ENCODE results near the gene COL23A1.

COL23A1 gene

DNA sequence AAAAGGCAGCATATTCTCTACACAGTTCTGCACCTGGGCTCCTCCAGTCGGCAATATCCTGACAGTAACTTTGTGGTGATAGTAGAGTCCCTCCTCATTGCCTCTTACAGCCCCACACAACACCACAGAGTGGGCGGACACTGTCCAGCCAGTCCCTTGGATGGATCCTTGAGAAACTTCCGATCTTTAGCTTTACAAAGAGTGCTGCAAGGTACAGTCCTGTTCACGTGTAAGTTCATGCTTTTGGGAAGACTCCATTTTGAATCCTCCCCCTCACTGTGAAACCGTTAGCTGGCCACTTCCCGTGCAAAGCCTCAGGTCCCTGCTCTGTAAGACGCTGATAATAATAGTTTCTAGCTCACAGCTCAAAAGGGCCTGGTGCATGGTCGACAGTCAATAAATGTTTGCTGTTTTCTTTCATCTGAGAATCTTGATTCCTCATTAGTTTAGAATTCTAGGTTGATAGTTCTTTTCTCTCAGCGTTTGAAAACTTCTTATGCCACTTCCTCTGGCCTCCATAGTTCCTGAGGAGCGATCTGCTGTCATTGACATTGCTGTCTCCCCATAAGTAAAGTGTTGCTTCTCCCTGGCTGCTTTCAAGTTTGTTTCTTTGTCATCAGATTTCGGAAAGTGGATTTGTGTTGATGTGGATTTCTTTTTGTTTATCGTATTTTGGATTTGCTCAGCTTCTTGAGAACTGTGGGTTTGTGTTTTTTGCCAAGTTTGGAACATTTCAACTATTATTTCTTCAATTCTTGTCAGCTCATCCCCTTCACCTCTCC lies 82.9 kb downstream of the COL23A1 start:
- in situ Hi-C loops (cut with MboI; ENCODE audit: low sequenced_read_pairs, unreplicated experiment), result no loop called here
- TF ChIP-seq, protein P1, sequence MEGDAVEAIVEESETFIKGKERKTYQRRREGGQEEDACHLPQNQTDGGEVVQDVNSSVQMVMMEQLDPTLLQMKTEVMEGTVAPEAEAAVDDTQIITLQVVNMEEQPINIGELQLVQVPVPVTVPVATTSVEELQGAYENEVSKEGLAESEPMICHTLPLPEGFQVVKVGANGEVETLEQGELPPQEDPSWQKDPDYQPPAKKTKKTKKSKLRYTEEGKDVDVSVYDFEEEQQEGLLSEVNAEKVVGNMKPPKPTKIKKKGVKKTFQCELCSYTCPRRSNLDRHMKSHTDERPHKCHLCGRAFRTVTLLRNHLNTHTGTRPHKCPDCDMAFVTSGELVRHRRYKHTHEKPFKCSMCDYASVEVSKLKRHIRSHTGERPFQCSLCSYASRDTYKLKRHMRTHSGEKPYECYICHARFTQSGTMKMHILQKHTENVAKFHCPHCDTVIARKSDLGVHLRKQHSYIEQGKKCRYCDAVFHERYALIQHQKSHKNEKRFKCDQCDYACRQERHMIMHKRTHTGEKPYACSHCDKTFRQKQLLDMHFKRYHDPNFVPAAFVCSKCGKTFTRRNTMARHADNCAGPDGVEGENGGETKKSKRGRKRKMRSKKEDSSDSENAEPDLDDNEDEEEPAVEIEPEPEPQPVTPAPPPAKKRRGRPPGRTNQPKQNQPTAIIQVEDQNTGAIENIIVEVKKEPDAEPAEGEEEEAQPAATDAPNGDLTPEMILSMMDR (IDR thresholded peaks at IDR 0.05; ENCODE audit: borderline replicate concordance, control extremely low read depth, extremely low read depth, insufficient read depth, missing control alignments), result no peak
- DNase-seq (ENCODE audit: low spot score), result no peak

DNA sequence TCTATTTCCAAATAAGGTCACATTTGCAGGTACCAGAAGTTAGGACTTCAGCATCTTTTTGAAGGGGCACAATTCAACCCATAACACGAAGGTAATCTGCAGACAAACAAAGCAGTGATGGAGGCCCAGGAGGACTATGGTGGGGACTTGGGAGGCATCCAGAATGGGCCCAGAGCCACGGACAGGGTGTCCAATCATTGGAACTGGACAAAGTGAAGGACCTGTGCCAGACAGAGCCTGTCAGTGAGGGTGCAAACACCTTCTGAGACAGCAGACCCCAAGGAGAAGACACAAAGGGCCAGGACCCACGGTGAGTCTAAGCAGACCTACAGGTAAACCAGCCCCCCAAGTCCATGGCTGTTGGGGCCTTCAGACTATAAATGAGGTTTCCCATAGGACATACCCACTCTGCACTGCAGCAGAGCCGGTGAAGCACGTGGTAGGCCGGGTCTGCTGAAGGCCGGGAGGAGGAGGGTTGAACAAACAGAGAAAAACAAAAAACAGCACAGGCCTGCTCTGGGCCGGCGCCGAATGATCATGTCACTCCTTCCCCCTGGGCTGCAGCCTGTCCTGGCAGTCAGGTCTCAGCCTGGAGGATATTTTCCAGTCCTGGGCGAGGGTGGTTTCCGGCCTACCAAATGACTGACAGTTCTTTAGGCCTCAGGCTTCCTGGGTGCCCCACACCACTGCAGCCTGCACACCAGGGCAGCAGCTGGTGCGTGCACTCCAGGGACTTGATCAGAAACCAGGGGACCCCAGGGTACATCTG lies 84.4 kb downstream of the COL23A1 start:
- TF ChIP-seq, protein P1 (IDR thresholded peaks at IDR 0.05; ENCODE audit: borderline replicate concordance, control extremely low read depth, extremely low read depth, insufficient read depth, missing control alignments), result no peak
- in situ Hi-C loops (cut with MboI; ENCODE audit: low sequenced_read_pairs, unreplicated experiment), result no loop called here
- DNase-seq (ENCODE audit: low spot score), result no peak

DNA sequence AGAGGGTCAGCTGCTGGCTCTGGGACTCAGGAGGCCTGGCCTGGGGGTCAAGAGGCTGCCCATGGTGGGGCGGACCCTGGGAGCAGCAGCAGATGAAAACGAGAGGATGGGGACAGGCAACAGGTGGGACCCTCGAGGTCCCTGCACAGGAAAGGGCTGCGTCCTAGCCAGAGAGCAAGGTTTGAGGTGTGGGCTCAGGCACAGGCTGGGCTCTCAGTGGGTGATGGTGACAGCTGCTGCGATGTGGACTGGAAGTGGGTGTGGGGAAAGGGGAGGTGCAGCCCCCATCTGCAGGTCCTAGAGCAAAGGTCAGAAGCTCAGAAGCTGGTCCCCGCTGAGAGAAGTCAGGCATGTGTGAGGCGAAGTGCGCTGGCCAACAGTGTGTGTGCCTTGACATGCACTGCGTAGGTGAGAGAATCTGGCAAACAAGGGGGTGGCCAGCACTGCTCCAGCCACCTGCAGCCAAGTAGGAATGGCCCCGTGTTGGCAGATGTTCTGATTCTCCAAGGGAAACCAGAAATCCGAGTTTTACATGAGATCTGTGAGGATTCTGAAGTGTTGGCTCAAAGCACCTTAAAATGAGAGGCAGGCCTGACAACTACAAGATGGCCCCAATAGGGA lies 85.7 kb downstream of the COL23A1 start:
- no peak for DNase-seq (ENCODE audit: low spot score)
- in situ Hi-C loops (cut with MboI; ENCODE audit: low sequenced_read_pairs, unreplicated experiment), result no loop called here
- TF ChIP-seq, protein P1 (IDR thresholded peaks at IDR 0.05; ENCODE audit: borderline replicate concordance, control extremely low read depth, extremely low read depth, insufficient read depth, missing control alignments), result no peak

DNA sequence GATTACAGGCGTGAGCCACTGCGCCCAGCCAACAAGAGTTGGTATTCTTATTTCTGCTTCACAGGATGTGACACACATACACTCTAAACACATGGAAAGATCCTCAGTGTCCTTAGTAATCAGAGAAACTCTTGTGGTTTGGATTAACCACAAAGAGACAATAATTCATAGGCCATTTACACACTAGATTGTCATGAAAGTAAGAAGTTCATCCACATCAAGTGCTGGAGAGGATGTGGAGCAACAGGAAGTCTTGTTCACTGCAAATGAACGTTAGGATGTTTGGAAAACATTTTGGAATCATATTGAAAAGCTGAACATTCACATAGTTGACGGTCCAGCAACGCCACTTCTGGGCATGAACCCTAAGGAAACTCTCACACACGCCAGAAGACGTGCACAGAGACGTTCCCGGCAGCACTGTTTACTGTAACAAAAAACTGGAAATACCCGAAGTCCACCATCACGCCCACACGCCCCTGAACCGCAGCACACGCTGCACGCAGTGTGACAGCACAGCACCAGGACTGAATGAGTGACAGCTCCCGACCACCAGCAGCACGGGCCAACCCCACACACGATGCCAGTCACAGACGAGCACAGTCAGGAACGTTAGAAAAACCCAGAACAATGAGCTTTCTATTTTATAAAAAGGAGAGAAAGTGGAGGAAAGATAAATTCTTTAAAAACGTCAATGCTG lies 87.6 kb downstream of the COL23A1 start:
- TF ChIP-seq, protein P1 (IDR thresholded peaks at IDR 0.05; ENCODE audit: borderline replicate concordance, control extremely low read depth, extremely low read depth, insufficient read depth, missing control alignments), result no peak
- in situ Hi-C loops (cut with MboI; ENCODE audit: low sequenced_read_pairs, unreplicated experiment), result no loop called here
- DNase-seq (ENCODE audit: low spot score), result no peak

DNA sequence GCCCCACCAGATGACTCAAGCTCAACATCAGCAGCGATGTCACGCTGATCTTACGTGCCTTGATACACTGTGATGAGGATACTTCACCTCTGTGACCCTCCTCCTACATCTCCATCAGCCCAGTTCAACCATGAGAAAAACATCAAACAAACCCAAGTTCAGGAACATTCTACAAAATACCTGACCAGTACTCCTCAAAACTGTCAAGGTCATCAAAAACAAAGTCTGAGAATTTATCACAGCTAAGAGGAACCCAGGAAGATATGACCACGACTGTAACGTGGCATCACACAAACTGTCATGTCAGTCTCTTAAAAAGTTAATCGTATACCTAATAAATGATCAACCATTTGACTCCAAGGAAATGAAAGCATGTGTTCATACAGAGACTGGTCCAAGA lies 90.8 kb downstream of the COL23A1 start:
- TF ChIP-seq, protein P1 (IDR thresholded peaks at IDR 0.05; ENCODE audit: borderline replicate concordance, control extremely low read depth, extremely low read depth, insufficient read depth, missing control alignments), result no peak
- in situ Hi-C loops (cut with MboI; ENCODE audit: low sequenced_read_pairs, unreplicated experiment), result no loop called here
- DNase-seq (ENCODE audit: low spot score), result no peak

DNA sequence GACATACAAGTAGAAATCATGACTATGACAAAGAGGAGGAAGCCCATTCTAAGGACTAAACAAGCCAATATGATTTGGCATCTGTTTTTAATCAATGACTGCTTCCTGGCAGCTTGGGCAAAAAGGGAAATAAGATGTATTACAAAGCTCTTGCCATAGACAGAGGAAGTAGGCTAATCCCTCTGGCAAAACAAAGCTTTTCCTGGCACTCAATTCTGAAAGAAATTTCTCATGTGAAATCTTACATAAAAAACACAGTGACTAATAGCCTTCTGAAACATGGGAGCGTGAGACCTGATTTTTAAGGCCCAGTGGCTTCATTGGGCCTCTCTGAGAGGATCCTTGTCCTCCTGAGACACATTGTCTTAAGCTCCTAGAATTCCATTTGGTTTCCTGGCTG lies 93.6 kb downstream of the COL23A1 start:
- in situ Hi-C loops (cut with MboI; ENCODE audit: low sequenced_read_pairs, unreplicated experiment), result no loop called here
- DNase-seq (ENCODE audit: low spot score), result no peak
- TF ChIP-seq, protein P1 (IDR thresholded peaks at IDR 0.05; ENCODE audit: borderline replicate concordance, control extremely low read depth, extremely low read depth, insufficient read depth, missing control alignments), result no peak
